Endodermal cell (in vitro differentiated cells): ENCODE measurements around the gene S100A12. TPM values are rescaled to one million over a fixed set of nuclear protein-coding genes. Genes with fewer than 3 reads are reported as not detected.

Experiments used
- DNase-seq: peaks from one replicate; pipeline ENCODE4 v3.0.0-alpha.2; 2017
- H3K27ac ChIP-seq: 2 replicates; pipeline ENCODE4 v1.5.1; 2013; ENCODE audit warnings: mild to moderate bottlenecking, low read depth, low read length, moderate library complexity
- H3K27me3 ChIP-seq: 2 replicates; pipeline ENCODE4 v1.6.1; 2013; ENCODE audit warnings: mild to moderate bottlenecking, low read length, moderate library complexity; ENCODE audit not compliant: insufficient read depth, control insufficient read depth, poor library complexity, severe bottlenecking
- H3K36me3 ChIP-seq: 2 replicates; pipeline ENCODE4 v1.7.0; 2013; ENCODE audit warnings: mild to moderate bottlenecking, low read length, moderate library complexity; ENCODE audit not compliant: control insufficient read depth, insufficient read depth
- H3K4me1 ChIP-seq: one replicate; pipeline ENCODE4 v1.7.0; 2013; ENCODE audit warnings: low read length; ENCODE audit not compliant: control insufficient read depth, insufficient read depth
- H3K4me3 ChIP-seq: 2 replicates; pipeline ENCODE4 v1.5.1; 2013; ENCODE audit warnings: mild to moderate bottlenecking, low read length, moderate library complexity
- H3K9ac ChIP-seq: 2 replicates; pipeline ENCODE4 v1.6.1; 2013; ENCODE audit warnings: mild to moderate bottlenecking, low read length, moderate library complexity; ENCODE audit not compliant: poor library complexity, severe bottlenecking; ENCODE audit errors: extremely low read depth
- H3K9me3 ChIP-seq: 2 replicates; pipeline ENCODE4 v1.6.1; 2013; ENCODE audit warnings: mild to moderate bottlenecking, low read length, moderate library complexity; ENCODE audit not compliant: control insufficient read depth
- H3K27ac Mint-ChIP-seq: 2 replicates; pipeline ENCODE4 v1.8.0; 2020; ENCODE audit warnings: mixed read lengths
- H3K27me3 Mint-ChIP-seq: 2 replicates; pipeline ENCODE4 v1.8.0; 2021; ENCODE audit warnings: mild to moderate bottlenecking, mixed read lengths; ENCODE audit not compliant: insufficient read depth
- H3K36me3 Mint-ChIP-seq: 2 replicates; pipeline ENCODE4 v1.8.0; 2020; ENCODE audit warnings: low read depth, mixed read lengths
- H3K4me1 Mint-ChIP-seq: 2 replicates; pipeline ENCODE4 v1.8.0; 2020; ENCODE audit warnings: mixed read lengths
- H3K4me3 Mint-ChIP-seq: 2 replicates; pipeline ENCODE4 v1.8.0; 2020; ENCODE audit warnings: mild to moderate bottlenecking, moderate library complexity, mixed read lengths
- H3K9me3 Mint-ChIP-seq: 2 replicates; pipeline ENCODE4 v1.8.0; 2020; ENCODE audit warnings: mild to moderate bottlenecking, mixed read lengths
- CTCF ChIP-seq: fragments of 200-600 bp; sonication (generic); conservative IDR thresholded peaks from 2 replicates; pipeline ENCODE4 v1.5.0; 2021; ENCODE audit warnings: antibody characterized with exemption, mild to moderate bottlenecking
- WGBS, 2 experiments: methylation state at CpG; one replicate each; pipeline versions ENCODE4 v1.1.5 to v1.1.7; 2013; ENCODE audit warnings: missing lambda C conversion rate in 2 of 2, mixed read lengths in 1 of 2; ENCODE audit not compliant: insufficient coverage in 1 of 2, insufficient read length in 1 of 2; 5-methylcytosine and 5-hydroxymethylcytosine counted together
- total RNA-seq, 2 donors: library from RNA; stranded (reverse); fragmentation: NEBNext Ultra II Directional in 1 of 2; extraction: Animal tissue kit (Norgen Biotek cat#: 25700) in 1 of 2; gene quantifications; 2 replicates in 1 of 2; 3 replicates in 1 of 2; pipeline ENCODE4 v1.2.1, GENCODE V29; 2021

Gene S100A12
- total RNA-seq, 2 donors from 2014 or later: not detected

GRCh38 chr1:153352523-153352922, 22.9 kb downstream of the S100A12 start:
- Histone ChIP-seq H3K4me3 (no peak overlapping the region), H3K27me3 (no peaks in the 10 kb centered on the region), H3K36me3 (no peaks in the 10 kb centered on the region), H3K9me3 (no peaks in the 10 kb centered on the region), H3K4me1 (no peaks in the 10 kb centered on the region), H3K9ac (no peak overlapping the region), H3K27ac (no peak overlapping the region)
- no peak overlapping the region for H3K27ac Mint-ChIP-seq
- no peak overlapping the region for H3K4me3 Mint-ChIP-seq
- no peaks in the 10 kb centered on the region for H3K36me3 Mint-ChIP-seq
- no peaks in the 10 kb centered on the region for H3K9me3 Mint-ChIP-seq
- 0% methylated on average over 2 to 4 of the region's 4 CpGs for WGBS, 2 experiments
- peak; percentile 81 for DNase-seq
- H3K27me3 Mint-ChIP-seq: peaks cover 17% of the 10 kb centered on the region
- TF ChIP-seq CTCF: peak; percentile 98
- H3K4me1 Mint-ChIP-seq: peaks cover 14% of the 10 kb centered on the region

GRCh38 chr1:153350321-153350957, 25.0 kb downstream of the S100A12 start:
- H3K4me1 Mint-ChIP-seq: peaks cover 14% of the 10 kb centered on the region
- peak; percentile 21 for DNase-seq
- no peak overlapping the region for H3K27ac Mint-ChIP-seq
- no peak overlapping the region for H3K4me3 Mint-ChIP-seq
- peaks cover 20% of the 10 kb centered on the region for H3K27me3 Mint-ChIP-seq
- Histone ChIP-seq H3K27me3 (no peaks in the 10 kb centered on the region), H3K27ac (no peak overlapping the region), H3K4me3 (no peak overlapping the region), H3K36me3 (no peaks in the 10 kb centered on the region), H3K4me1 (no peaks in the 10 kb centered on the region), H3K9me3 (no peaks in the 10 kb centered on the region), H3K9ac (no peak overlapping the region)
- WGBS, 2 experiments: 41% methylated on average over 1 of the region's 1 CpG; no CpG with 5 or more reads in 1 of the 2 experiments
- no peak for TF ChIP-seq CTCF
- no peaks in the 10 kb centered on the region for H3K36me3 Mint-ChIP-seq
- no peaks in the 10 kb centered on the region for H3K9me3 Mint-ChIP-seq

GRCh38 chr1:153349363-153350320, 25.8 kb downstream of the S100A12 start:
- Mint-ChIP-seq H3K9me3 (no peaks in the 10 kb centered on the region), H3K4me3 (no peak overlapping the region), H3K27me3 (peaks cover 20% of the 10 kb centered on the region), H3K4me1 (peaks cover 16% of the 10 kb centered on the region), H3K36me3 (no peaks in the 10 kb centered on the region), H3K27ac (no peak overlapping the region)
- Histone ChIP-seq H3K4me1 (peaks cover 2% of the 10 kb centered on the region), H3K27ac (no peak overlapping the region), H3K27me3 (no peaks in the 10 kb centered on the region), H3K9ac (no peak overlapping the region), H3K9me3 (no peaks in the 10 kb centered on the region), H3K4me3 (no peak overlapping the region), H3K36me3 (no peaks in the 10 kb centered on the region)
- TF ChIP-seq CTCF: no peak
- peak; percentile 39 for DNase-seq
- WGBS, 2 experiments: 72 to 77% methylated on average over 11 to 17 of the region's 17 CpGs
